Breast epithelium (tissue), 4 donors: ENCODE results near the gene EP400. TPM values are rescaled to one million over a fixed set of nuclear protein-coding genes. Genes with fewer than 3 reads are reported as not detected.

Source experiments
- DNase-seq, 2 donors: peaks; one replicate each; pipeline ENCODE4 v3.0.0-alpha.2; 2019; ENCODE audit warnings: low spot score in 2 of 2
- H3K27ac ChIP-seq, 2 donors: fragments of 200-600 bp; sonication (generic) in 1 of 2; one replicate each; pipeline ENCODE4 v1.5.1; 2016 to 2019; ENCODE audit warnings: mild to moderate bottlenecking in 1 of 2
- H3K27me3 ChIP-seq, 2 donors: fragments of 200-600 bp; sonication (generic) in 1 of 2; one replicate each; pipeline versions ENCODE4 v1.5.1 to v1.6.0; 2017 to 2019; ENCODE audit warnings: control low read depth in 1 of 2, mild to moderate bottlenecking in 1 of 2
- H3K36me3 ChIP-seq: fragments of 200-600 bp; one replicate; pipeline ENCODE4 v1.5.1; 2019
- H3K4me1 ChIP-seq, 2 donors: fragments of 200-600 bp; sonication (generic); one replicate each; pipeline ENCODE4 v1.5.1; 2016 to 2019; ENCODE audit warnings: control low read depth in 1 of 2
- H3K4me3 ChIP-seq, 3 donors: fragments of 200-600 bp; sonication (generic); 1 replicate in 2 of 3; 2 replicates in 1 of 3; pipeline ENCODE4 v1.5.1; 2016 to 2019; ENCODE audit warnings: mild to moderate bottlenecking in 3 of 3, moderate library complexity in 2 of 3
- H3K9me3 ChIP-seq, 2 donors: fragments of 200-600 bp; sonication (generic) in 1 of 2; one replicate each; pipeline ENCODE4 v1.5.1; 2016 to 2019; ENCODE audit warnings: control low read depth in 1 of 2
- CTCF ChIP-seq, 3 donors: fragments of 450-650 bp; IDR thresholded peaks; one replicate each; pipeline ENCODE4 v1.5.1; 2016 to 2017; ENCODE audit warnings: antibody characterized with exemption in 3 of 3, mild to moderate bottlenecking in 3 of 3, moderate library complexity in 3 of 3
- POLR2A ChIP-seq: fragments of 450-650 bp; IDR thresholded peaks from one replicate; pipeline ENCODE4 v1.6.1; 2016; ENCODE audit warnings: antibody characterized with exemption, mild to moderate bottlenecking, moderate library complexity
- POLR2AphosphoS5 ChIP-seq, 3 donors: sonication (generic); formaldehyde crosslinking; IDR thresholded peaks; one replicate each; pipeline ENCODE4 v1.6.1; 2017; ENCODE audit warnings: antibody characterized with exemption in 3 of 3
- intact Hi-C: fragments of 100-400 bp; cut with DNase I; formaldehyde crosslinking; loops from one replicate; pipeline ENCODE4 v1.15.1; 2023; ENCODE audit warnings: low total_unique reads
- total RNA-seq, 3 donors: library from RNA; depleted of rRNA; stranded (reverse); fragments of >200 nt; gene quantifications; one replicate each; pipeline ENCODE4 v1.1.0, GENCODE V29; 2016

EP400 gene
- total RNA-seq, 3 donors from 2014 or later: 20.3 to 27.2 (median 24.4) TPM

- intact Hi-C loops: no loop called here
These were observed 131.7 kb downstream of the EP400 start for GRCh38 chr12:132081423-132081822.

GRCh38 chr12:132083614-132083940 is 133.8 kb downstream of the EP400 start:
- TF ChIP-seq POLR2A (no peak), CTCF (IDR thresholded peaks at IDR 0.05) (no peak), POLR2AphosphoS5 (IDR thresholded peaks at IDR 0.05) (no peak)
- intact Hi-C loops: no loop called here
- DNase-seq: no peak
- Histone ChIP-seq H3K4me3 (peak overlapping the region; percentile 89 to 98 (median 96)), H3K9me3 (no peaks in the 10 kb centered on the region), H3K36me3 (no peaks in the 10 kb centered on the region), H3K27ac (no peak overlapping the region), H3K27me3 (no peaks in the 10 kb centered on the region), H3K4me1 (peaks cover 0 to 4% of the 10 kb centered on the region in 2 donors)

More at GRCh38 chr12:132081423-132081822, 131.7 kb downstream of the EP400 start:
- no peak for DNase-seq
- no peaks in the 10 kb centered on the region for H3K27me3 ChIP-seq
- TF ChIP-seq POLR2A (no peak), CTCF (IDR thresholded peaks at IDR 0.05) (no peak), POLR2AphosphoS5 (IDR thresholded peaks at IDR 0.05) (no peak)
- H3K27ac ChIP-seq: no peak overlapping the region
- H3K4me1 ChIP-seq: peaks cover 0 to 4% of the 10 kb centered on the region in 2 donors
- no peak overlapping the region for H3K4me3 ChIP-seq
- no peaks in the 10 kb centered on the region for H3K9me3 ChIP-seq
- no peaks in the 10 kb centered on the region for H3K36me3 ChIP-seq

- Histone ChIP-seq H3K4me1 (peaks cover 0 to 4% of the 10 kb centered on the region in 2 donors), H3K36me3 (no peaks in the 10 kb centered on the region), H3K27ac (peak overlapping the region; percentile 90 to 93), H3K4me3 (peak overlapping the region; percentile 89 to 98 (median 96)), H3K27me3 (no peaks in the 10 kb centered on the region), H3K9me3 (no peaks in the 10 kb centered on the region)
- DNase-seq: peak; percentile 88 to 92
- intact Hi-C loops: no loop called here
- peak; percentile 27 for TF ChIP-seq POLR2A
- TF ChIP-seq POLR2AphosphoS5 (IDR thresholded peaks at IDR 0.05): peak in 2 of 3 donors; percentile 65 to 82
- TF ChIP-seq CTCF (IDR thresholded peaks at IDR 0.05): no peak
These were observed 134.3 kb downstream of the EP400 start for GRCh38 chr12:132083941-132084620.

GRCh38 chr12:132084621-132085290 is 135.0 kb downstream of the EP400 start:
- Histone ChIP-seq H3K4me3 (peak overlapping the region; percentile 89 to 98 (median 96)), H3K9me3 (no peaks in the 10 kb centered on the region), H3K27me3 (no peaks in the 10 kb centered on the region), H3K36me3 (no peaks in the 10 kb centered on the region), H3K27ac (peak overlapping the region; percentile 90 to 93), H3K4me1 (peaks cover 0 to 4% of the 10 kb centered on the region in 2 donors)
- DNase-seq: peak in 1 of 2 donors; percentile 31
- intact Hi-C loops: no loop called here
- TF ChIP-seq POLR2A (no peak), POLR2AphosphoS5 (IDR thresholded peaks at IDR 0.05) (peak in 2 of 3 donors; percentile 14 to 44)

- TF ChIP-seq CTCF (IDR thresholded peaks at IDR 0.05): no peak
- TF ChIP-seq POLR2AphosphoS5 (IDR thresholded peaks at IDR 0.05): no peak
- TF ChIP-seq POLR2A: no peak
- H3K4me1 ChIP-seq: peaks cover 0 to 4% of the 10 kb centered on the region in 2 donors
- H3K27me3 ChIP-seq: no peaks in the 10 kb centered on the region
- intact Hi-C loops: no loop called here
- no peaks in the 10 kb centered on the region for H3K9me3 ChIP-seq
- H3K36me3 ChIP-seq: no peaks in the 10 kb centered on the region
- DNase-seq: no peak
- H3K4me3 ChIP-seq: peak overlapping the region; percentile 89 to 98 (median 96)
- peak overlapping the region; percentile 90 to 93 for H3K27ac ChIP-seq
These were observed 135.5 kb downstream of the EP400 start for GRCh38 chr12:132085291-132085635.
